GM21786 (cell line): ENCODE results near the gene KLRC3.
"Not testable (repeated sequence)": the region's sequence is repeated elsewhere in the genome, so short reads cannot be mapped to it uniquely, and the experiment has no call there.

Experiments
- ATAC-seq: cut with Tn5 transposase; IDR thresholded peaks from one replicate; pipeline ENCODE4 v1.9.1; 2021; ENCODE audit not compliant: unreplicated experiment

Gene KLRC3

GRCh38 chr12:10404798-10405197 is 15.6 kb downstream of the KLRC3 start:
- no peak for ATAC-seq

GRCh38 chr12:10400829-10401228 is 19.6 kb downstream of the KLRC3 start:
- no peak for ATAC-seq

- no peak for ATAC-seq
These were observed 22.2 kb downstream of the KLRC3 start for GRCh38 chr12:10398168-10398567.

- ATAC-seq, result no peak
These were observed 23.1 kb downstream of the KLRC3 start for GRCh38 chr12:10397296-10397695.

GRCh38 chr12:10396176-10396575 is 24.2 kb downstream of the KLRC3 start:
- not testable (repeated sequence) for ATAC-seq

GRCh38 chr12:10395390-10395998 is 24.9 kb downstream of the KLRC3 start:
- ATAC-seq, result peak; percentile 72

- not testable (repeated sequence) for ATAC-seq
These were observed 25.8 kb downstream of the KLRC3 start for GRCh38 chr12:10394531-10395152.

- ATAC-seq, result no peak
These were observed 27.1 kb downstream of the KLRC3 start for GRCh38 chr12:10393291-10393690.

- ATAC-seq, result peak; percentile 72
These were observed 27.9 kb downstream of the KLRC3 start for GRCh38 chr12:10392394-10392930.

- not testable (repeated sequence) for ATAC-seq
These were observed 29.4 kb downstream of the KLRC3 start for GRCh38 chr12:10390991-10391390.

- no peak for ATAC-seq
These were observed 30.5 kb downstream of the KLRC3 start, which contains the start of gene KLRK1 for GRCh38 chr12:10389904-10390303. TSS of gene KLRK1 (minus strand) at chr12:10390041. CDS start at chr12:10388810, 1,231 bp downstream.

GRCh38 chr12:10388624-10389413 is 31.6 kb downstream of the KLRC3 start:
- no peak for ATAC-seq

GRCh38 chr12:10387498-10387897 is 32.9 kb downstream of the KLRC3 start:
- ATAC-seq, result not testable (repeated sequence)

- ATAC-seq, result no peak
These were observed 33.5 kb downstream of the KLRC3 start for GRCh38 chr12:10386857-10387256.

- no peak for ATAC-seq
These were observed 35.2 kb downstream of the KLRC3 start for GRCh38 chr12:10385166-10385613.

GRCh38 chr12:10384191-10384590 is 36.2 kb downstream of the KLRC3 start:
- no peak for ATAC-seq

GRCh38 chr12:10381928-10382628 is 38.3 kb downstream of the KLRC3 start:
- ATAC-seq, result no peak

GRCh38 chr12:10378737-10379136 is 41.7 kb downstream of the KLRC3 start:
- ATAC-seq, result not testable (repeated sequence)

- no peak for ATAC-seq
These were observed 45.8 kb downstream of the KLRC3 start for GRCh38 chr12:10374624-10375018.

- no peak for ATAC-seq
These were observed 47.8 kb downstream of the KLRC3 start for GRCh38 chr12:10372559-10372958.
